HepG2 (cell line): ENCODE results near the gene CPNE2. TPM values are rescaled to one million over a fixed set of nuclear protein-coding genes. Genes with fewer than 3 reads are reported as not detected.

Experiments
- AHR ChIP-seq: IDR thresholded peaks from 2 replicates; pipeline ENCODE4 v1.6.1; 2018; ENCODE audit warnings: missing genetic modification reagents, missing compliant biosample characterization
- ATF7-NPFF ChIP-seq: sonication (generic); formaldehyde crosslinking; IDR thresholded peaks from 2 replicates; pipeline ENCODE4 v1.8.1; 2023; ENCODE audit warnings: mild to moderate bottlenecking, low read depth, missing genetic modification reagents, moderate library complexity
- CBX1 ChIP-seq: IDR thresholded peaks from one replicate; pipeline ENCODE4 v1.6.1; 2016; ENCODE audit warnings: antibody characterized with exemption, low read depth
- HNRNPL ChIP-seq: fragments of 200-400 bp; formaldehyde crosslinking; IDR thresholded peaks from 2 replicates; pipeline ENCODE4 v1.6.1; 2017; ENCODE audit warnings: mild to moderate bottlenecking, low read depth, low read length
- NFYC ChIP-seq: IDR thresholded peaks from 2 replicates; pipeline ENCODE4 v1.6.1; 2016; ENCODE audit warnings: missing genetic modification reagents, missing compliant biosample characterization
- POGZ ChIP-seq: sonication (generic); formaldehyde crosslinking; IDR thresholded peaks from 2 replicates; pipeline ENCODE4 v1.4.0; 2020; ENCODE audit warnings: mild to moderate bottlenecking, missing genetic modification reagents
- TBX3 ChIP-seq: fragments of 450-650 bp; IDR thresholded peaks from 2 replicates; pipeline ENCODE4 v1.6.1; 2017; ENCODE audit warnings: antibody characterized with exemption, mild to moderate bottlenecking, inconsistent platforms, borderline replicate concordance
- ZFP36L1 ChIP-seq: sonication (generic); formaldehyde crosslinking; IDR thresholded peaks from 2 replicates; pipeline ENCODE4 v1.8.0; 2022; ENCODE audit warnings: mild to moderate bottlenecking, missing genetic modification reagents, moderate library complexity
- ZNF670 ChIP-seq: sonication (generic); formaldehyde crosslinking; IDR thresholded peaks from 2 replicates; pipeline ENCODE4 v1.8.0; 2022; ENCODE audit warnings: mild to moderate bottlenecking, missing genetic modification reagents, borderline replicate concordance
- ZNF768 ChIP-seq: sonication (generic); formaldehyde crosslinking; IDR thresholded peaks from 2 replicates; pipeline ENCODE4 v1.4.0; 2020; ENCODE audit warnings: missing genetic modification reagents
- polyA plus RNA-seq, 8 experiments: library from polyadenylated mRNA; depleted of rRNA in 3 of 8; stranded (reverse) in 7 of 8; unstranded in 1 of 8; fragments of >200 nt; fragmentation: Illumina TruSeq in 4 of 8; extraction: Trizol in 4 of 8; gene quantifications; 2 replicates each; pipeline versions ENCODE4 v1.2.1 to v1.2.3, GENCODE V29; 2011 to 2016; ENCODE audit warnings: low read depth in 4 of 8, missing spikeins in 1 of 8, mixed read lengths in 1 of 8; ENCODE audit not compliant: insufficient read depth in 1 of 8
- total RNA-seq, 5 experiments: library from RNA; depleted of rRNA; stranded (reverse); fragments of >200 nt; fragmentation: Illumina TruSeq; extraction: Trizol; gene quantifications; 2 replicates each; pipeline ENCODE4 v1.2.3, GENCODE V29; 2016; ENCODE audit warnings: low read depth in 1 of 5
- TF ChIP-seq, protein P1 (sequence below): IDR thresholded peaks from 2 replicates; pipeline ENCODE4 v1.6.1; 2012; ENCODE audit warnings: low read length, improper control_type of control experiment
- TF ChIP-seq, protein P2 (sequence below): sonication (generic); formaldehyde crosslinking; IDR thresholded peaks from 2 replicates; pipeline ENCODE4 v1.5.1; 2020; ENCODE audit warnings: mild to moderate bottlenecking, missing genetic modification reagents, moderate library complexity
- TF ChIP-seq, protein P3 (sequence below): sonication (generic); formaldehyde crosslinking; IDR thresholded peaks from 2 replicates; pipeline ENCODE4 v1.4.0; 2020; ENCODE audit warnings: missing genetic modification reagents
- TF ChIP-seq, protein P4 (sequence below): sonication (generic); formaldehyde crosslinking; IDR thresholded peaks from 2 replicates; pipeline ENCODE4 v1.4.0; 2020; ENCODE audit warnings: missing genetic modification reagents, borderline replicate concordance

The CPNE2 gene
- total and polyA plus RNA-seq, 2 of the 13 experiments (the other 11 are each of a cell fraction or from before 2014, with no cell fraction given) = 10.6 to 23.3 TPM

DNA sequence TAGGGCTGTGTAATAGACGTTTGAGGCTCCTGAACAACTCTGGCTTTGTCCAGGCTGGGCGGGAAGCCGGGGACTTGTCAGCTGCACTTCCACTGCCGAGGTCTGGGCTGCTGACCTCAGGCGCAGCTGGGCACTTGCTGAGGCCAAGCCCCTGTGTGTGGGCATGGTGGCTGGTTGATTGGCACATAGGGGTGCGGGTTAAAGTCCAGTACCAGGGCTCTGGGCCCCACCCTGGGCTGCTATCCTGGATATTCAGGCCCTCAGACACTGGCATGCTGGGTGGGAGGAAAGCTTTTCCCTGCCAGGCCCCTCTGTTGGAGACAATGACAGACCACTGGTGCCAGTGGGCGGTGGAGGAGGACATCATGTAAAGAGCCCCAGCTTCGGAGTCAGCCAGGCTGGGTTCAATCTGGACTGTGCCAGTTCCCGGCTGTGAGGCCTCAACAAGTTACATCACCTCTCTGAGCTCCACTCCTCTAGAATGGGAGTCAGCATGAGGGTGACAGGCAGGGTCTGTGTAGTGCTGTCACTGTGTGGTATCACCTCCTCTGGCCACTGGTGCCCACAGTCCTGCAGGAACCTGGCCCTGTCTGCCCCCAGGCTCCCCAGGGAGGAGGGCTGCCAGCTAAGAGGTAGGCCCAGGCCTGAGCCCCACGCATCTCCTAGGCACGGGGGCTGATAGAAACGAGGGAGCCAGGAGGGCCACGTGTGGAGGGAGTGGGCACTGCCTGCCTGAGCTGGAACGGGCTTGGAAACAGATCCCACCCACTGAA, 51.0 kb downstream of the CPNE2 start (continued):
- no peak for TF ChIP-seq ZFP36L1
- peak; percentile 95 for TF ChIP-seq HNRNPL
- no peak for TF ChIP-seq TBX3
- TF ChIP-seq, protein P1, sequence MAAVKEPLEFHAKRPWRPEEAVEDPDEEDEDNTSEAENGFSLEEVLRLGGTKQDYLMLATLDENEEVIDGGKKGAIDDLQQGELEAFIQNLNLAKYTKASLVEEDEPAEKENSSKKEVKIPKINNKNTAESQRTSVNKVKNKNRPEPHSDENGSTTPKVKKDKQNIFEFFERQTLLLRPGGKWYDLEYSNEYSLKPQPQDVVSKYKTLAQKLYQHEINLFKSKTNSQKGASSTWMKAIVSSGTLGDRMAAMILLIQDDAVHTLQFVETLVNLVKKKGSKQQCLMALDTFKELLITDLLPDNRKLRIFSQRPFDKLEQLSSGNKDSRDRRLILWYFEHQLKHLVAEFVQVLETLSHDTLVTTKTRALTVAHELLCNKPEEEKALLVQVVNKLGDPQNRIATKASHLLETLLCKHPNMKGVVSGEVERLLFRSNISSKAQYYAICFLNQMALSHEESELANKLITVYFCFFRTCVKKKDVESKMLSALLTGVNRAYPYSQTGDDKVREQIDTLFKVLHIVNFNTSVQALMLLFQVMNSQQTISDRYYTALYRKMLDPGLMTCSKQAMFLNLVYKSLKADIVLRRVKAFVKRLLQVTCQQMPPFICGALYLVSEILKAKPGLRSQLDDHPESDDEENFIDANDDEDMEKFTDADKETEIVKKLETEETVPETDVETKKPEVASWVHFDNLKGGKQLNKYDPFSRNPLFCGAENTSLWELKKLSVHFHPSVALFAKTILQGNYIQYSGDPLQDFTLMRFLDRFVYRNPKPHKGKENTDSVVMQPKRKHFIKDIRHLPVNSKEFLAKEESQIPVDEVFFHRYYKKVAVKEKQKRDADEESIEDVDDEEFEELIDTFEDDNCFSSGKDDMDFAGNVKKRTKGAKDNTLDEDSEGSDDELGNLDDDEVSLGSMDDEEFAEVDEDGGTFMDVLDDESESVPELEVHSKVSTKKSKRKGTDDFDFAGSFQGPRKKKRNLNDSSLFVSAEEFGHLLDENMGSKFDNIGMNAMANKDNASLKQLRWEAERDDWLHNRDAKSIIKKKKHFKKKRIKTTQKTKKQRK = no peak
- TF ChIP-seq, protein P2, sequence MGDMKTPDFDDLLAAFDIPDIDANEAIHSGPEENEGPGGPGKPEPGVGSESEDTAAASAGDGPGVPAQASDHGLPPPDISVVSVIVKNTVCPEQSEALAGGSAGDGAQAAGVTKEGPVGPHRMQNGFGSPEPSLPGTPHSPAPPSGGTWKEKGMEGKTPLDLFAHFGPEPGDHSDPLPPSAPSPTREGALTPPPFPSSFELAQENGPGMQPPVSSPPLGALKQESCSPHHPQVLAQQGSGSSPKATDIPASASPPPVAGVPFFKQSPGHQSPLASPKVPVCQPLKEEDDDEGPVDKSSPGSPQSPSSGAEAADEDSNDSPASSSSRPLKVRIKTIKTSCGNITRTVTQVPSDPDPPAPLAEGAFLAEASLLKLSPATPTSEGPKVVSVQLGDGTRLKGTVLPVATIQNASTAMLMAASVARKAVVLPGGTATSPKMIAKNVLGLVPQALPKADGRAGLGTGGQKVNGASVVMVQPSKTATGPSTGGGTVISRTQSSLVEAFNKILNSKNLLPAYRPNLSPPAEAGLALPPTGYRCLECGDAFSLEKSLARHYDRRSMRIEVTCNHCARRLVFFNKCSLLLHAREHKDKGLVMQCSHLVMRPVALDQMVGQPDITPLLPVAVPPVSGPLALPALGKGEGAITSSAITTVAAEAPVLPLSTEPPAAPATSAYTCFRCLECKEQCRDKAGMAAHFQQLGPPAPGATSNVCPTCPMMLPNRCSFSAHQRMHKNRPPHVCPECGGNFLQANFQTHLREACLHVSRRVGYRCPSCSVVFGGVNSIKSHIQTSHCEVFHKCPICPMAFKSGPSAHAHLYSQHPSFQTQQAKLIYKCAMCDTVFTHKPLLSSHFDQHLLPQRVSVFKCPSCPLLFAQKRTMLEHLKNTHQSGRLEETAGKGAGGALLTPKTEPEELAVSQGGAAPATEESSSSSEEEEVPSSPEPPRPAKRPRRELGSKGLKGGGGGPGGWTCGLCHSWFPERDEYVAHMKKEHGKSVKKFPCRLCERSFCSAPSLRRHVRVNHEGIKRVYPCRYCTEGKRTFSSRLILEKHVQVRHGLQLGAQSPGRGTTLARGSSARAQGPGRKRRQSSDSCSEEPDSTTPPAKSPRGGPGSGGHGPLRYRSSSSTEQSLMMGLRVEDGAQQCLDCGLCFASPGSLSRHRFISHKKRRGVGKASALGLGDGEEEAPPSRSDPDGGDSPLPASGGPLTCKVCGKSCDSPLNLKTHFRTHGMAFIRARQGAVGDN (CRISPR knock-in tag) = 0 out of 2 replicates have a peak, but pooled peaks have one; percentile 18
- TF ChIP-seq CBX1 = no peak
- no peak for TF ChIP-seq AHR
- TF ChIP-seq POGZ (CRISPR knock-in tag) = no peak
- no peak for TF ChIP-seq ZNF670 (CRISPR knock-in tag)
- TF ChIP-seq NFYC = no peak
- TF ChIP-seq, protein P3, sequence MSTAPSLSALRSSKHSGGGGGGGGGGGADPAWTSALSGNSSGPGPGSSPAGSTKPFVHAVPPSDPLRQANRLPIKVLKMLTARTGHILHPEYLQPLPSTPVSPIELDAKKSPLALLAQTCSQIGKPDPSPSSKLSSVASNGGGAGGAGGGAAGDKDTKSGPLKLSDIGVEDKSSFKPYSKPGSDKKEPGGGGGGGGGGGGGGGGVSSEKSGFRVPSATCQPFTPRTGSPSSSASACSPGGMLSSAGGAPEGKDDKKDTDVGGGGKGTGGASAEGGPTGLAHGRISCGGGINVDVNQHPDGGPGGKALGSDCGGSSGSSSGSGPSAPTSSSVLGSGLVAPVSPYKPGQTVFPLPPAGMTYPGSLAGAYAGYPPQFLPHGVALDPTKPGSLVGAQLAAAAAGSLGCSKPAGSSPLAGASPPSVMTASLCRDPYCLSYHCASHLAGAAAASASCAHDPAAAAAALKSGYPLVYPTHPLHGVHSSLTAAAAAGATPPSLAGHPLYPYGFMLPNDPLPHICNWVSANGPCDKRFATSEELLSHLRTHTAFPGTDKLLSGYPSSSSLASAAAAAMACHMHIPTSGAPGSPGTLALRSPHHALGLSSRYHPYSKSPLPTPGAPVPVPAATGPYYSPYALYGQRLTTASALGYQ (CRISPR knock-in tag) = no peak
- TF ChIP-seq, protein P4, sequence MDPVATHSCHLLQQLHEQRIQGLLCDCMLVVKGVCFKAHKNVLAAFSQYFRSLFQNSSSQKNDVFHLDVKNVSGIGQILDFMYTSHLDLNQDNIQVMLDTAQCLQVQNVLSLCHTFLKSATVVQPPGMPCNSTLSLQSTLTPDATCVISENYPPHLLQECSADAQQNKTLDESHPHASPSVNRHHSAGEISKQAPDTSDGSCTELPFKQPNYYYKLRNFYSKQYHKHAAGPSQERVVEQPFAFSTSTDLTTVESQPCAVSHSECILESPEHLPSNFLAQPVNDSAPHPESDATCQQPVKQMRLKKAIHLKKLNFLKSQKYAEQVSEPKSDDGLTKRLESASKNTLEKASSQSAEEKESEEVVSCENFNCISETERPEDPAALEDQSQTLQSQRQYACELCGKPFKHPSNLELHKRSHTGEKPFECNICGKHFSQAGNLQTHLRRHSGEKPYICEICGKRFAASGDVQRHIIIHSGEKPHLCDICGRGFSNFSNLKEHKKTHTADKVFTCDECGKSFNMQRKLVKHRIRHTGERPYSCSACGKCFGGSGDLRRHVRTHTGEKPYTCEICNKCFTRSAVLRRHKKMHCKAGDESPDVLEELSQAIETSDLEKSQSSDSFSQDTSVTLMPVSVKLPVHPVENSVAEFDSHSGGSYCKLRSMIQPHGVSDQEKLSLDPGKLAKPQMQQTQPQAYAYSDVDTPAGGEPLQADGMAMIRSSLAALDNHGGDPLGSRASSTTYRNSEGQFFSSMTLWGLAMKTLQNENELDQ = no peak
- TF ChIP-seq ZNF768 (CRISPR knock-in tag) = peak; percentile 36; the same call in 1 of the 2 replicates
- TF ChIP-seq ATF7-NPFF (CRISPR knock-in tag) = no peak
